Progenitor cell of endocrine pancreas (in vitro differentiated cells): Measurements from ENCODE around the gene TRIM63. TPM values are rescaled to one million over a fixed set of nuclear protein-coding genes. Genes with fewer than 3 reads are reported as not detected.
"Not testable (repeated sequence)": the region's sequence is repeated elsewhere in the genome, so short reads cannot be mapped to it uniquely, and the experiment has no call there.

Experiments
- DNase-seq: peaks from one replicate; pipeline ENCODE4 v3.0.0; 2021; ENCODE audit warnings: low spot score; ENCODE audit not compliant: unreplicated experiment
- H3K27ac Mint-ChIP-seq: 2 replicates; pipeline ENCODE4 v1.8.0; 2021; ENCODE audit warnings: mild to moderate bottlenecking, moderate library complexity, mixed read lengths
- H3K27me3 Mint-ChIP-seq: 2 replicates; pipeline ENCODE4 v1.8.0; 2021; ENCODE audit warnings: mixed read lengths
- H3K36me3 Mint-ChIP-seq: 2 replicates; pipeline ENCODE4 v1.8.0; 2022; ENCODE audit warnings: mixed read lengths; ENCODE audit not compliant: insufficient read depth
- H3K4me1 Mint-ChIP-seq: 2 replicates; pipeline ENCODE4 v1.8.0; 2021; ENCODE audit warnings: low read depth, mixed read lengths
- H3K4me3 Mint-ChIP-seq: 2 replicates; pipeline ENCODE4 v1.8.0; 2021; ENCODE audit warnings: low read depth, mild to moderate bottlenecking, moderate library complexity, mixed read lengths
- H3K9me3 Mint-ChIP-seq: 2 replicates; pipeline ENCODE4 v1.8.0; 2021; ENCODE audit warnings: low read depth, mixed read lengths
- total RNA-seq: library from RNA; stranded (reverse); gene quantifications from 2 replicates; pipeline ENCODE4 v1.2.1, GENCODE V29; 2021
- TF ChIP-seq, protein P1 (sequence below): fragments of 200-600 bp; sonication (generic); IDR thresholded peaks from one replicate; pipeline ENCODE4 v1.5.0; 2021; ENCODE audit warnings: antibody characterized with exemption, mild to moderate bottlenecking; ENCODE audit not compliant: unreplicated experiment

Gene TRIM63
- total RNA-seq, 1 donor from 2014 or later, result not detected

DNA sequence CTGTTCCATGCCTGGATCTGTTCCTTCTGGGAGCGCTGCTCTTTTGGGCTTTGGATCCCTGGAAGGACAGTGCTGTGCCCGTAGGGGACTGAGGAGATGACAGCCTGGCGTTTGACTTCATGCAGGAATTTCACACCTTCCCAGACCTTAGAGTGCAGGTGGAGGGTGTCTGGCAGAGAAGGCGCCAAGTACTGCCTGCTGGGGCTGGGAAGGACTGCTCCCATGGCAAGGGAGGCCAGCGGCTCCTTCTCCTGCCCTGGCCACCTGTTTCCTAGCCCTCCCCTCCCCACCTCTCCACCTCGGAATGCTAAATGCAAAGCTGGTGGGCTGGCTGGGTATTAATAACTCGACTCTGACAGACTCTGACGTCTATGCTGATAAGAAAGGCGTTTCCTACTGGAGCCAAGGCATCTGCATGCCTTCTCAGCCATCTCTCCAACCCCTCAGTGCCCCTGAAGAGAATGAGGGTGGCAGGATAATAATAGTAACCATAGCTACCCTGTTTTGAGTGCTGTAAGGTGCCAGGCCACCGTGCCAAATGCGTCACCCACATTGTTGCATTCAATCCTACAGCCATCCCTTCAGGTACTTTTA lies 26.7 kb upstream of the TRIM63 start:
- TF ChIP-seq, protein P1, sequence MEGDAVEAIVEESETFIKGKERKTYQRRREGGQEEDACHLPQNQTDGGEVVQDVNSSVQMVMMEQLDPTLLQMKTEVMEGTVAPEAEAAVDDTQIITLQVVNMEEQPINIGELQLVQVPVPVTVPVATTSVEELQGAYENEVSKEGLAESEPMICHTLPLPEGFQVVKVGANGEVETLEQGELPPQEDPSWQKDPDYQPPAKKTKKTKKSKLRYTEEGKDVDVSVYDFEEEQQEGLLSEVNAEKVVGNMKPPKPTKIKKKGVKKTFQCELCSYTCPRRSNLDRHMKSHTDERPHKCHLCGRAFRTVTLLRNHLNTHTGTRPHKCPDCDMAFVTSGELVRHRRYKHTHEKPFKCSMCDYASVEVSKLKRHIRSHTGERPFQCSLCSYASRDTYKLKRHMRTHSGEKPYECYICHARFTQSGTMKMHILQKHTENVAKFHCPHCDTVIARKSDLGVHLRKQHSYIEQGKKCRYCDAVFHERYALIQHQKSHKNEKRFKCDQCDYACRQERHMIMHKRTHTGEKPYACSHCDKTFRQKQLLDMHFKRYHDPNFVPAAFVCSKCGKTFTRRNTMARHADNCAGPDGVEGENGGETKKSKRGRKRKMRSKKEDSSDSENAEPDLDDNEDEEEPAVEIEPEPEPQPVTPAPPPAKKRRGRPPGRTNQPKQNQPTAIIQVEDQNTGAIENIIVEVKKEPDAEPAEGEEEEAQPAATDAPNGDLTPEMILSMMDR, result no peak
- Mint-ChIP-seq H3K4me3 (no peak overlapping the region), H3K9me3 (peaks cover 3% of the 10 kb centered on the region), H3K4me1 (peaks cover 30% of the 10 kb centered on the region), H3K27me3 (no peaks in the 10 kb centered on the region), H3K36me3 (peaks cover 2% of the 10 kb centered on the region), H3K27ac (peak overlapping the region; percentile 90)
- peak; percentile 17 for DNase-seq

DNA sequence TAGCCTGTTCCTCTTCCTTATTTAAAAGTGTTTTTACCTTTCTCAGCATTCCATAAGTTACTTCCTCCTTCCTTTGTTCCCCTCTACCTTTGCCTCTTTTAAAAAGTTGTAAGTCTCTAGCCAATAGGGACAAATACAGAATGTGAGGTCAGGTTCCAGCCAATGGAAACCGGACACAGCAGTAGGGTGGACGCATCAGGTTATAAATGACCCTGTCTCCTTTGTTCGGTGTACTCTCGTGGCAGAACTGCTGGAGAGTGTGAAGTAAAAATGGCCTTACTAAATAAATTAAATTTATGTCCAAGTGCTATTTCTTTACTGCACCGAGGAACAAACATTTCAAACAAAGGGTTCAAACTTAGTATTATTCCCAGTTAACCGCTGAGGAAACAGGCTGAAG lies 26.1 kb upstream of the TRIM63 start:
- H3K27ac Mint-ChIP-seq, result peak overlapping the region; percentile 90
- not testable (repeated sequence) for H3K9me3 Mint-ChIP-seq, H3K4me3 Mint-ChIP-seq, H3K27me3 Mint-ChIP-seq, DNase-seq, H3K36me3 Mint-ChIP-seq
- peaks cover 30% of the 10 kb centered on the region for H3K4me1 Mint-ChIP-seq

DNA sequence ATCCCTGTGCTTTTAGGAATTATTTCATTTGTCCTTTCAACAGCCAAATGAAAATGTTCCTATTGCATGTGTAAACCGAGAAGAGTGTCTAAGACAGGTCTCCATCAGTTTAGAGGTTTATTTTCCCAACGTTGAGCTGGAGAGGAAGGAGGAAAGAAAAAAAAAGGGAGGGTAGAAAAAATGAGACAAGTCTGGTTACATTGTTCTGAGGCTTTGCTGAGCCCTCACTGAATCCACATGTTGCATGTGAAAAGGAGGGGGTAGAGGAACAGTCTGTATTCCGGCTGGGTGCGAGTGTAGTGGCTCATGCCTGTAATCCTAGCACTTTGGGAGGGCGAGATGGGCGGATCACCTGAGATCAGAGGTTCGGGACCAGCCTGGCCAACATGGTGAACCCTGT lies 25.0 kb upstream of the TRIM63 start:
- peaks cover 27% of the 10 kb centered on the region for H3K4me1 Mint-ChIP-seq
- H3K27ac Mint-ChIP-seq, result peak overlapping the region; percentile 21
- no peak overlapping the region for H3K4me3 Mint-ChIP-seq
- H3K36me3 Mint-ChIP-seq, result peaks cover 2% of the 10 kb centered on the region
- TF ChIP-seq, protein P1, result no peak
- no peak for DNase-seq
- no peaks in the 10 kb centered on the region for H3K27me3 Mint-ChIP-seq
- peaks cover 3% of the 10 kb centered on the region for H3K9me3 Mint-ChIP-seq

DNA sequence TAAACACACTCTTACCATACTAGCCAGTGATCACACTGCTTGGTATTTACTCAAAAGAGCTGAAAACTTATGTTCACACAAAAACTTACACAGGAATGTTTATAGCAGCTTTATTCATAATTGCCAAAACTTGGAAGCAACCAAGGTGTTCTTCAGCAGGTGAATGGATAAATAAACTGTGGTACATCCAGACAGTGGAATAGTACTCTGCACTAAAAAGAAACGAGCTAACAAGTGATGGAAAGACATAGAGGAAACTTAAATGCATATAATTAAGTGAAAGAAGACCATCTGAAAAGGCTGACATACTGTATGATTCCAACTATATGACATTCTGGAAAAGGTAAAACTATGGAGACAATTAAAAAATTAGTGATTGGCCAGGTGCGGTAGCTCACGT lies 23.5 kb upstream of the TRIM63 start:
- Mint-ChIP-seq H3K36me3 (peaks cover 2% of the 10 kb centered on the region), H3K27me3 (no peaks in the 10 kb centered on the region), H3K4me1 (peaks cover 27% of the 10 kb centered on the region), H3K9me3 (peaks cover 3% of the 10 kb centered on the region), H3K4me3 (no peak overlapping the region), H3K27ac (no peak overlapping the region)
- TF ChIP-seq, protein P1, result no peak
- DNase-seq, result no peak

DNA sequence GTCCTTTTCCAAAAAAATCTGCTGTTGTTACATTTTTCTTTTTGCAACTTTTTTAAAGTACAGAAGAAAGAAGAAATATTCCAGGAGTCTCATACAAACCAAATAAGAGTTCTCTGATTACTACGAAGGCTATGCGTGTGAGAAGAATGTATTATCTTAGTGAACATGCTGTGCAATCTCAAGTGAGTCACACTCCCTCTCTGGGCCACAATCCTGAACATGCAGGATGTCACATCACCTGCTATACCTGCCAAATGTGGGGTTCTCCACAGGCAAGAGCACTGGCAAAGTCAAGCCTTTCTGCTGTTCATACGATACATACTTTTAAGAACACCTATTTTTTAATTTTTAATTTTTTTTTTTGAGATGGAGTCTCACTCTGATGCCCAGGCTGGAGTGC lies 21.7 kb upstream of the TRIM63 start:
- peaks cover 2% of the 10 kb centered on the region for H3K36me3 Mint-ChIP-seq
- H3K4me1 Mint-ChIP-seq, result peaks cover 21% of the 10 kb centered on the region
- peaks cover 3% of the 10 kb centered on the region for H3K9me3 Mint-ChIP-seq
- H3K27me3 Mint-ChIP-seq, result peaks cover 9% of the 10 kb centered on the region
- TF ChIP-seq, protein P1, result no peak
- no peak for DNase-seq
- no peak overlapping the region for H3K27ac Mint-ChIP-seq
- H3K4me3 Mint-ChIP-seq, result no peak overlapping the region

DNA sequence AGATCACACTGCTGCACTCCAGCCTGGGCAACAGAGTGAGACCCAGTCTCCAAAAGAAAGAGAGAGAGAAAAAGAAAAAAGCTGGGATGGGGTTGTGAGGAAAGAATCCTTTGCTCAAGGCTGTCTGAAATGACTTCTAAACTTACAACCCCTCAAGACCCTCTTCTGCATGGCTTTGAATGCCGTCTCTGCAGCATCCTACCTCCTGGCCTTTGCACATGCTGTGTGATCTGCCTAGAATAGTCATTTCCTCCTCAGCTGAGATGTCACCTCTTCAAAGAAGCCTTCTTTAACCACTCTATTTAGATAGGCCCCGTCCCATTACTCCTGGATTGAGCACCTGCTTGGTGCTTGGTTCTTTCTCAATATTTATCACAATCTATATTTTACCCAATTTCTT lies 17.4 kb upstream of the TRIM63 start:
- no peaks in the 10 kb centered on the region for H3K9me3 Mint-ChIP-seq
- TF ChIP-seq, protein P1, result no peak
- DNase-seq, result no peak
- H3K27me3 Mint-ChIP-seq, result peaks cover 12% of the 10 kb centered on the region
- H3K27ac Mint-ChIP-seq, result no peak overlapping the region
- H3K36me3 Mint-ChIP-seq, result no peaks in the 10 kb centered on the region
- H3K4me1 Mint-ChIP-seq, result peaks cover 6% of the 10 kb centered on the region
- H3K4me3 Mint-ChIP-seq, result no peak overlapping the region
